PC-9 (cell line): ENCODE data around the gene PRDM16. TPM values are rescaled to one million over a fixed set of nuclear protein-coding genes. Genes with fewer than 3 reads are reported as not detected.

ENCODE experiments used
- BruUV-seq: library from RNA; stranded (reverse); fragments of 400-500 nt; replicated peaks from 2 replicates; lab custom pipeline; 2021; lab: Mats Ljungman, UMichigan
- CTCF ChIA-PET: fragments of 300-600 bp; sonication (Branson Sonifier 250); formaldehyde crosslinking; loops from one replicate; lab custom pipeline; 2022; ENCODE audit warnings: antibody characterized with exemption; lab: Charles Lee
- POLR2A ChIA-PET: fragments of 300-600 bp; sonication (Branson Sonifier 250); formaldehyde crosslinking; loops from one replicate; lab custom pipeline; 2022; ENCODE audit warnings: antibody characterized with exemption; ENCODE audit not compliant: unreplicated experiment; lab: Charles Lee
- DNase-seq, 2 experiments: peaks; one replicate each; pipeline versions ENCODE4 v3.0.0 to v3.0.0-alpha.2; 2015 to 2022; ENCODE audit warnings: mixed read lengths in 1 of 2
- H2AFZ ChIP-seq: fragments of 200-600 bp; sonication (generic); 2 replicates; pipeline ENCODE4 v1.8.1; 2017; ENCODE audit warnings: antibody characterized with exemption
- H3F3A ChIP-seq: fragments of 200-600 bp; sonication (generic); 2 replicates; pipeline ENCODE4 v1.8.1; 2017; ENCODE audit warnings: antibody characterized with exemption, mild to moderate bottlenecking, low read depth; ENCODE audit not compliant: insufficient read depth
- H3K27ac ChIP-seq: fragments of 200-600 bp; sonication (generic); 2 replicates; pipeline ENCODE4 v1.6.1; 2016; ENCODE audit warnings: mixed run types
- H3K27me3 ChIP-seq: fragments of 200-600 bp; sonication (generic); 2 replicates; pipeline ENCODE4 v1.6.1; 2016; ENCODE audit warnings: low read depth, mixed run types; ENCODE audit not compliant: insufficient read depth
- H3K36me3 ChIP-seq: fragments of 200-600 bp; sonication (generic); 2 replicates; pipeline ENCODE4 v1.6.1; 2016; ENCODE audit warnings: low read depth, mixed run types
- H3K4me1 ChIP-seq: fragments of 200-600 bp; sonication (generic); replicated peaks from 2 replicates; pipeline ENCODE4 v1.6.1; 2016; ENCODE audit warnings: mixed run types; ENCODE audit not compliant: insufficient read depth
- H3K4me2 ChIP-seq: fragments of 200-600 bp; sonication (generic); 2 replicates; pipeline ENCODE4 v1.6.1; 2017; ENCODE audit warnings: mixed run types
- H3K4me3 ChIP-seq: fragments of 200-600 bp; sonication (generic); 2 replicates; pipeline ENCODE4 v1.6.1; 2016; ENCODE audit warnings: mixed run types
- H3K79me2 ChIP-seq: fragments of 200-600 bp; sonication (generic); 2 replicates; pipeline ENCODE4 v1.6.1; 2017; ENCODE audit warnings: low read depth, mixed run types
- H3K9me2 ChIP-seq: fragments of 200-600 bp; sonication (generic); 2 replicates; pipeline ENCODE4 v1.8.1; 2017; ENCODE audit warnings: mild to moderate bottlenecking; ENCODE audit not compliant: insufficient read depth
- H3K9me3 ChIP-seq: fragments of 200-600 bp; sonication (generic); 2 replicates; pipeline ENCODE4 v1.8.1; 2016; ENCODE audit warnings: low read depth; ENCODE audit not compliant: insufficient read depth
- H4K20me1 ChIP-seq: fragments of 200-600 bp; sonication (generic); 2 replicates; pipeline ENCODE4 v1.8.1; 2017; ENCODE audit not compliant: insufficient read depth
- CTCF ChIP-seq: fragments of 200-600 bp; sonication (generic); conservative IDR thresholded peaks from 2 replicates; pipeline ENCODE4 v1.6.1; 2017; ENCODE audit warnings: mixed run types, antibody characterized with exemption, mild to moderate bottlenecking, moderate library complexity
- EZH2 ChIP-seq: fragments of 200-600 bp; sonication (generic); IDR thresholded peaks from 2 replicates; pipeline ENCODE4 v1.8.0; 2017; ENCODE audit warnings: antibody characterized with exemption, low read depth
- intact Hi-C: fragments of 100-400 bp; cut with micrococcal nuclease; formaldehyde crosslinking; loops from one replicate; pipeline ENCODE4 v1.10.0; 2022; ENCODE audit not compliant: unreplicated experiment
- total RNA-seq: library from RNA; stranded (reverse); gene quantifications from 2 replicates; pipeline ENCODE4 v1.2.3, GENCODE V29; 2021

PRDM16 gene
- total RNA-seq, 1 experiment from 2014 or later, result not detected

DNA sequence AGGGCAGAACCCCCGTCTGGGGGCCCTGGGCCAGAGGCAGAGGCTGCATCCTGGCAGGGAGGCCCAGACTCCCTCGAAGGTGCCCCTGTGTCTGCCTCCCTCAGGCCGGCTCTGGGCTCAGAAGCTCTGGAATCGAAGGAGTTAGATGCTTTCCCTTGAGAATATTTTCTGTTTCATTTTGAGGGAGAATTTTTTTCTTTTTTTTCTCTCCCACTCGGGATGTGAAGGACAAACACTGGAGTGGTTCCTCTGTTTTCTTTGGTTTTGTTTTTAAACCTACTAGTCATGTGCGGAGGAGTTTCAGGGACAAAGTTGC, 44.7 kb downstream of the PRDM16 start:
- ChIA-PET POLR2A (no interaction called here), CTCF (no interaction called here)
- DNase-seq, result no peak
- Histone ChIP-seq H2AFZ (no peak overlapping the region), H3K4me1 (no peaks in the 10 kb centered on the region), H3K9me2 (no peaks in the 10 kb centered on the region), H3K9me3 (no peaks in the 10 kb centered on the region), H3K36me3 (no peaks in the 10 kb centered on the region), H3K4me2 (no peak overlapping the region), H3F3A (0 out of 2 replicates have a peak, but pooled peaks cover 6% of the 10 kb centered on the region), H3K27me3 (peaks cover 74% of the 10 kb centered on the region), H3K27ac (no peak overlapping the region), H3K4me3 (no peak overlapping the region), H4K20me1 (no peaks in the 10 kb centered on the region), H3K79me2 (no peaks in the 10 kb centered on the region)
- no TSS peak for BruUV-seq
- no peak for TF ChIP-seq CTCF
- TF ChIP-seq EZH2, result no peak
- intact Hi-C loops, result no loop called here

- Histone ChIP-seq H3K79me2 (no peaks in the 10 kb centered on the region), H3K9me3 (no peaks in the 10 kb centered on the region)
Measured at GRCh38 chr1:3114131-3114744, 45.2 kb downstream of the PRDM16 start.

DNA sequence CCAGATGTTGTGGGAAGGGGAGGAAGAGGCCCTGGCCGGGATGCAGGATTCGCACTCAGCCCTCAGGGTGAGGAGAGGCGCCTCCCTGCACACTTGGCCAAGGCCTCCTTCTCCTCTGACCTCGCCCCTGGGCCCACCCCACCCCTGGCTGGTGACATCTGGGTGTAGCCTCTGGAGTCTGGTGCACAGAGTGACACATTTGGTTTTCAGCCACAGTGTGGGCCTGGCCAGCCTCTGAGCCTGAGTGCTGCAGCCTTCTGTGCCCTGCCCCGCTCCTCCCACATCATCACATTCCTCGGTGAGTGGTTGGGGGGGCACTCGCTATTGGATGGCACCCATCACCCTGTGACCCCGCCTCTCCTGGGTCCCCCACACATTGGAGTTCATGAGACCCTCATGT, 45.8 kb downstream of the PRDM16 start:
- no peaks in the 10 kb centered on the region for H3K79me2 ChIP-seq
- DNase-seq, result no peak
- no peak overlapping the region for H3K4me2 ChIP-seq
- ChIA-PET POLR2A (no interaction called here), CTCF (no interaction called here)
- no peaks in the 10 kb centered on the region for H4K20me1 ChIP-seq
- TF ChIP-seq EZH2 (no peak), CTCF (no peak)
- no peaks in the 10 kb centered on the region for H3K36me3 ChIP-seq
- H3K27me3 ChIP-seq, result peaks cover 77% of the 10 kb centered on the region
- no peaks in the 10 kb centered on the region for H3K4me1 ChIP-seq
- H3K4me3 ChIP-seq, result no peak overlapping the region
- no peak overlapping the region for H2AFZ ChIP-seq
- no TSS peak for BruUV-seq
- intact Hi-C loops, result no loop called here
- H3F3A ChIP-seq, result 0 out of 2 replicates have a peak, but pooled peaks cover 6% of the 10 kb centered on the region
- no peak overlapping the region for H3K27ac ChIP-seq
- H3K9me3 ChIP-seq, result no peaks in the 10 kb centered on the region
- H3K9me2 ChIP-seq, result no peaks in the 10 kb centered on the region

More at GRCh38 chr1:3114131-3114744, 45.2 kb downstream of the PRDM16 start:
- H3K4me1 ChIP-seq, result no peaks in the 10 kb centered on the region
- no peaks in the 10 kb centered on the region for H4K20me1 ChIP-seq
- ChIA-PET CTCF (no interaction called here), POLR2A (no interaction called here)
- peaks cover 77% of the 10 kb centered on the region for H3K27me3 ChIP-seq
- DNase-seq, result no peak
- H3F3A ChIP-seq, result 0 out of 2 replicates have a peak, but pooled peaks cover 6% of the 10 kb centered on the region
- intact Hi-C loops, result no loop called here
- H3K27ac ChIP-seq, result no peak overlapping the region
- no TSS peak for BruUV-seq
- H3K36me3 ChIP-seq, result no peaks in the 10 kb centered on the region
- no peaks in the 10 kb centered on the region for H3K9me2 ChIP-seq
- no peak overlapping the region for H3K4me2 ChIP-seq
- no peak overlapping the region for H3K4me3 ChIP-seq
- H2AFZ ChIP-seq, result no peak overlapping the region
- TF ChIP-seq EZH2 (no peak), CTCF (no peak)
